ENCODE measurements around the gene FIZ1.

The FIZ1 gene

DNA sequence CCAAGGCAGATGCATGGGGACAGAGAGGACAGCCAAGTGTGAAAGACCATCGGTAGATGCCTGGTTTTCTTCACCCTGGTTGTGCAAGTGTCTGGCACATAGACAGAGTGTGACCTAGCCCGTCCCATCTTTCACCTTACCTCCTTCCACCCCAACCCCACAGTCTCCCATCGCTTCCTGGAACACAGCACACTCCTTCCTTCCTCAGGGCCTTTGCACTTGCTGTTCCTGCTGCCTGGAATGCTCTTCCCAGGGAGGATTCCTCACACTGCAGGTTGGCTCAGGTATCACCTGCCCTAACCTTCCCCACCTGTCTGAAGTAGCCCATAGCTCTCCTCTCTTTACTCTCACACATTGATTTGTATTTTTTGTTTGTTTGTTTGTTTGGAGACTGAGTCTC lies 3.0 kb downstream of the FIZ1 start:
- TF ChIP-seq, protein P1, sequence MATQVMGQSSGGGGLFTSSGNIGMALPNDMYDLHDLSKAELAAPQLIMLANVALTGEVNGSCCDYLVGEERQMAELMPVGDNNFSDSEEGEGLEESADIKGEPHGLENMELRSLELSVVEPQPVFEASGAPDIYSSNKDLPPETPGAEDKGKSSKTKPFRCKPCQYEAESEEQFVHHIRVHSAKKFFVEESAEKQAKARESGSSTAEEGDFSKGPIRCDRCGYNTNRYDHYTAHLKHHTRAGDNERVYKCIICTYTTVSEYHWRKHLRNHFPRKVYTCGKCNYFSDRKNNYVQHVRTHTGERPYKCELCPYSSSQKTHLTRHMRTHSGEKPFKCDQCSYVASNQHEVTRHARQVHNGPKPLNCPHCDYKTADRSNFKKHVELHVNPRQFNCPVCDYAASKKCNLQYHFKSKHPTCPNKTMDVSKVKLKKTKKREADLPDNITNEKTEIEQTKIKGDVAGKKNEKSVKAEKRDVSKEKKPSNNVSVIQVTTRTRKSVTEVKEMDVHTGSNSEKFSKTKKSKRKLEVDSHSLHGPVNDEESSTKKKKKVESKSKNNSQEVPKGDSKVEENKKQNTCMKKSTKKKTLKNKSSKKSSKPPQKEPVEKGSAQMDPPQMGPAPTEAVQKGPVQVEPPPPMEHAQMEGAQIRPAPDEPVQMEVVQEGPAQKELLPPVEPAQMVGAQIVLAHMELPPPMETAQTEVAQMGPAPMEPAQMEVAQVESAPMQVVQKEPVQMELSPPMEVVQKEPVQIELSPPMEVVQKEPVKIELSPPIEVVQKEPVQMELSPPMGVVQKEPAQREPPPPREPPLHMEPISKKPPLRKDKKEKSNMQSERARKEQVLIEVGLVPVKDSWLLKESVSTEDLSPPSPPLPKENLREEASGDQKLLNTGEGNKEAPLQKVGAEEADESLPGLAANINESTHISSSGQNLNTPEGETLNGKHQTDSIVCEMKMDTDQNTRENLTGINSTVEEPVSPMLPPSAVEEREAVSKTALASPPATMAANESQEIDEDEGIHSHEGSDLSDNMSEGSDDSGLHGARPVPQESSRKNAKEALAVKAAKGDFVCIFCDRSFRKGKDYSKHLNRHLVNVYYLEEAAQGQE (IDR thresholded peaks at IDR 0.05; ENCODE audit: insufficient read depth in 1 of 2, low read depth in 2 of 2, low read length in 2 of 2) = no peak

DNA sequence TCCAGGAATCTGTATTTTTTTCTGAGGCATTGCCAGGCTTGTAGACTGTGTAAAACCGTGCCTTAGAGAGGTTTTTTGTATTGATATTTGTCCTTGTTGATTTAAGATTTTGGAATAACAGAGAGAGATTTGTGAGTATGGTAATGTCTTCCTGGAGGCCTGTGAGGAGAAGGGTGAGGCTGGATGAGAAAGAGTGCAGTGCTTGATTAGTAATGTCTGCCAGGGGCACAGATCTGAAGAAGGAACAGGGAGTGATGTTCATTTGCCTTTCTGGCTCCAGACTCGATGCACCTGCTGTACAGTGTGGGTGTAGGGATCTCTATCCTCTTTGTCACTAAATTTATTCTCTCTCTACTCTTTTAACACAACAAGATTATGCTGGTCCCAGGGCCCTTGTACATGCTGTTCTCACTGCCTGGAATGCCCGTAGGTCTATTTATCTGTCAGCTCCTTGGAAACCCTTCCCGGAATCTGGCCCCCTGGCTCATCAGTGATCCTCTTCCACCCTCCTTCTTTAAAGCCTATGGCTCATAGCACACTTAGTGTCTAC lies 4.2 kb downstream of the FIZ1 start:
- TF ChIP-seq SIN3A (IDR thresholded peaks at IDR 0.05; ENCODE audit: borderline replicate concordance, insufficient read depth, low read length) = no peak
- TF ChIP-seq TAF1 (IDR thresholded peaks at IDR 0.05; ENCODE audit: borderline replicate concordance, insufficient read depth, low read length) = no peak
- TF ChIP-seq FOXP2 (optimal IDR thresholded peaks at IDR 0.05; ENCODE audit: borderline replicate concordance, extremely low read depth, extremely low read length, insufficient read depth) = no peak
- TF ChIP-seq POLR2AphosphoS5 (IDR thresholded peaks at IDR 0.05; ENCODE audit: low read depth, low read length) = no peak

DNA sequence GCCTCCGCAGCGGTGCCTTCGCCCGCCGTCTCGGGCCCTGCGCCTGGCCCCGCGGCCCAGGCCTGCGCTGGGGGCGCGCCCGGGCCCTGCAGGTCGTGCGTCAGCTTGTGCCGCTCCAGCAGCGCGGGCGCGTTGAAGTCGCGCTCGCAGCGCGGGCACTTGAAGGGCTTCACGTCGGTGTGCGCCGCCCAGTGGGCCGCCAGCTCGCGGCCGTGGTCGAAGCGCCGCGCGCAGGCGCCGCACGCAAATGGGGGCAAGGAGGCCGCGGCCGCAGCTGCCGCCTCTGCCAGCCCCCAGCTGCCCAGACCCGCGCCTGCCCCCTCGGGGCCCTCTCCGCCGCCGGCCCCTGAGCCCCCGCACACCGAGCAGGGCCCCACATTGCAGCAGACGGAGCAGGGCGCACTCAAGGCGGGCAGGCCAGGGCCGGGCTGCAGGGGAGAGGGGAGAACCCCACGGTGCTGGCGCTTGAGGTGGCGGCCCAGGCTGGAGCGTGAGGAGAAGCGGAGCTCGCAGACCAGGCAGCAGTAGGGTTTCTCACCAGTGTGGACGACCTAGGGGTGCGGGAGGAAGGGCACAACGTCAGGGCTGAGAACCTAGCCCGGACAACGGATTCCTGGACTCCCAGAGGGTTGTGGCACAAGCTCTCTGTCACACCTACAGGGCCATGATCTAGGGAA lies 6.1 kb downstream of the FIZ1 start:
- TF ChIP-seq SIN3A (IDR thresholded peaks at IDR 0.05; ENCODE audit: borderline replicate concordance, insufficient read depth, low read length) (no peak), TAF1 (IDR thresholded peaks at IDR 0.05; ENCODE audit: borderline replicate concordance, insufficient read depth, low read length) (no peak), POLR2AphosphoS5 (IDR thresholded peaks at IDR 0.05; ENCODE audit: low read depth, low read length) (no peak), FOXP2 (optimal IDR thresholded peaks at IDR 0.05; ENCODE audit: borderline replicate concordance, extremely low read depth, extremely low read length, insufficient read depth) (no peak)
- TF ChIP-seq, protein P1 (IDR thresholded peaks at IDR 0.05; ENCODE audit: insufficient read depth in 1 of 2, low read depth in 2 of 2, low read length in 2 of 2) = no peak

DNA sequence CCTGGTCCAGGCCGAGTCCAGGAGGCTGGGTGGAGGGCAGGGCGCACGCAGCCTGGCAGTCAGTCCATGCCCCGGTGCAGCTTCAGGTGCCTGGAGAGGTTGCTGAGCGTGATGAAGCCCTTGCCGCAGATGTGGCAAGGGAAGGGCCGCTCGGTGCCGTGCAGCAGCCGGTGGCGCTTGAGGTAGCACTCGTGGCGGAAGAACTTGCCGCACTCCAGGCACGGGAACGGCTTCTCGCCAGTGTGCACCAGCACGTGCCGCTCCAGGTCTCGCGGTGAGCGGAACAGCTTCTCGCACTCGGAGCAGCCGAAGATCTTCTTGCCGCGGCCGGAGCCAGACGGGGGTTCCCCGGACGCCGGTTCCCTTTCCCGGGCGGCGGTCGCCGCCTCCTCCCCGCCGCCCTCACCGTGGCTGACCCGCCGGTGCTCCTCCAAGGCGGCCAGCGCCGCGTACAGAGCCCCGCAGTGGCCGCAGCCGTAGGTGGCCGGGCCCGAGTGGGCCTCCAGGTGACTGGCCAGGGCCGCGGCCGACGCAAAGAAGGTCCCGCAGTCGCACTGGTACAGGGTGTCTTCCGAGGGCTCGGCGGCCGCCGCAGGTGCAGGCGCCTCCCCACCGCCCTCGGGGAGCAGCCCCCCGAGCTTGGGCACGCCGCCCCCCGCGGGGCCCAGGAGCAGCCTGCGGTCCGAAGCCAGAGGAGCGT lies 6.8 kb downstream of the FIZ1 start:
- TF ChIP-seq POLR2AphosphoS5 (IDR thresholded peaks at IDR 0.05; ENCODE audit: low read depth, low read length) (no peak), TAF1 (IDR thresholded peaks at IDR 0.05; ENCODE audit: borderline replicate concordance, insufficient read depth, low read length) (no peak)

DNA sequence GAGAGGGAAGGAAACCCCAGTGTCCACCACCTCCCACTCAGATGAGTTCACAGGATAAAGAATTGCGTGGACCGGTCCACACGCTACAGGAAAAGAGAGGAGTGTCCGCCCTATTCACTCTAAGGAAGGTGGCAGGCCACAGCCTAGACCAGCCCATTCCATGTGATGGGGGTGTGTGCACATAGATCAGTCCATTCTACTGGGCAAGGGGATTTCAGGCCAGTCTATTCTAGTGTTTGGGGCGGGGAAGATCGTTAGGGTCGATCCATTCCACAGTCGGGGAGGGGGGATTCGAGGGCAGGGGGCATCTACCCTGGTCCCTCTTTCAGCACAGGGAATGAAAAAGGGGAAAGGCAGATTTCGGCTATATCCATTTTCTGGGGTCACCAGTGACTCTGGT lies 7.8 kb downstream of the FIZ1 start:
- TF ChIP-seq FOXP2 (optimal IDR thresholded peaks at IDR 0.05; ENCODE audit: borderline replicate concordance, extremely low read depth, extremely low read length, insufficient read depth) = no peak
- no peak for TF ChIP-seq SIN3A (IDR thresholded peaks at IDR 0.05; ENCODE audit: borderline replicate concordance, insufficient read depth, low read length)
- TF ChIP-seq POLR2AphosphoS5 (IDR thresholded peaks at IDR 0.05; ENCODE audit: low read depth, low read length) = no peak

DNA sequence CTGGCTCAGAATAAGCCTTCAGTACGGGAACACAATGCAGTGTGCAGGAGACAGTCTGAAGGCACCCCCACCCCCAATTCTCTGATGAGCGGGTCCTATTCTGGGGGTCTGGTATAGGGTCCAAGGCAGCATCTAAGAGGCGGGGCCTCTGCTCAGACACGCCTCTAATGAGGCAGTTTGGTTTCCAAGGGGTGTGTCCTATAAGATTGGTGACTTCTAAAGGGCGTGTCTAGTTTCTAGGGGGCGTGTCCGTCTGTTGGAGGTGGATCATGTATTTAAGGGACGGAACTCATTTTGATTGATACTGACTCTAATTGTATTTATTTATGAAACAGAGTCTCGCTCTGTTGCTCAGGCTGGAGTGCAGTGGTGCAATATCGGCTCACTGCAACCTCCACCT lies 8.7 kb downstream of the FIZ1 start:
- TF ChIP-seq SIN3A (IDR thresholded peaks at IDR 0.05; ENCODE audit: borderline replicate concordance, insufficient read depth, low read length) (no peak), TAF1 (IDR thresholded peaks at IDR 0.05; ENCODE audit: borderline replicate concordance, insufficient read depth, low read length) (no peak), FOXP2 (optimal IDR thresholded peaks at IDR 0.05; ENCODE audit: borderline replicate concordance, extremely low read depth, extremely low read length, insufficient read depth) (no peak), POLR2AphosphoS5 (IDR thresholded peaks at IDR 0.05; ENCODE audit: low read depth, low read length) (no peak)
- TF ChIP-seq, protein P1 (IDR thresholded peaks at IDR 0.05; ENCODE audit: insufficient read depth in 1 of 2, low read depth in 2 of 2, low read length in 2 of 2) = no peak
